Measurements from ENCODE around the gene ASPG.

ASPG gene

GRCh38 chr14:104119119-104119487 is 33.6 kb downstream of the ASPG start:
- no peak for DNase-seq

- no peak for DNase-seq
Observed at GRCh38 chr14:104119488-104120251, 34.2 kb downstream of the ASPG start.

- no peak for DNase-seq
Observed at GRCh38 chr14:104120281-104120741, 34.8 kb downstream of the ASPG start.

GRCh38 chr14:104121142-104121541 is 35.6 kb downstream of the ASPG start:
- DNase-seq = no peak

GRCh38 chr14:104123879-104124278 is 38.4 kb downstream of the ASPG start:
- no peak for DNase-seq

- DNase-seq = no peak
Observed at GRCh38 chr14:104125011-104125410, 39.5 kb downstream of the ASPG start.

GRCh38 chr14:104126753-104127152 is 41.3 kb downstream of the ASPG start:
- DNase-seq = no peak

- DNase-seq = no peak
Observed at GRCh38 chr14:104128981-104129380, 43.5 kb downstream of the ASPG start.

- no peak for DNase-seq
Observed at GRCh38 chr14:104129556-104129955, 44.1 kb downstream of the ASPG start.

- DNase-seq = peak; percentile 50
Observed at GRCh38 chr14:104130974-104131651, 45.6 kb downstream of the ASPG start.

GRCh38 chr14:104131968-104132732 is 46.6 kb downstream of the ASPG start:
- no peak for DNase-seq

GRCh38 chr14:104132981-104133380 is 47.5 kb downstream of the ASPG start:
- DNase-seq = no peak

GRCh38 chr14:104133496-104133895 is 48.0 kb downstream of the ASPG start:
- DNase-seq = no peak

GRCh38 chr14:104134061-104134965 is 48.8 kb downstream of the ASPG start:
- DNase-seq = no peak

- no peak for DNase-seq
Observed at GRCh38 chr14:104135121-104135903, 49.8 kb downstream of the ASPG start.

- DNase-seq = no peak
Observed at GRCh38 chr14:104135904-104136471, 50.5 kb downstream of the ASPG start.

GRCh38 chr14:104136472-104137296 is 51.2 kb downstream of the ASPG start:
- DNase-seq = no peak

- DNase-seq = peak; percentile 1
Observed at GRCh38 chr14:104137297-104138097, 52.0 kb downstream of the ASPG start.

- no peak for DNase-seq
Observed at GRCh38 chr14:104138098-104138717, 52.7 kb downstream of the ASPG start, which contains the start of gene KIF26A. TSS of gene KIF26A (plus strand) at chr14:104138587. CDS start at chr14:104138723, 136 bp downstream.

All from OCI-M1 (cell line).